GM10847 (cell line): ENCODE data around the gene PKLR.

ENCODE experiments used
- POLR2A ChIP-seq: IDR thresholded peaks from 2 replicates; pipeline ENCODE4 v1.6.1; 2011; ENCODE audit not compliant: insufficient read length; ENCODE audit errors: extremely low read depth

Gene PKLR

DNA sequence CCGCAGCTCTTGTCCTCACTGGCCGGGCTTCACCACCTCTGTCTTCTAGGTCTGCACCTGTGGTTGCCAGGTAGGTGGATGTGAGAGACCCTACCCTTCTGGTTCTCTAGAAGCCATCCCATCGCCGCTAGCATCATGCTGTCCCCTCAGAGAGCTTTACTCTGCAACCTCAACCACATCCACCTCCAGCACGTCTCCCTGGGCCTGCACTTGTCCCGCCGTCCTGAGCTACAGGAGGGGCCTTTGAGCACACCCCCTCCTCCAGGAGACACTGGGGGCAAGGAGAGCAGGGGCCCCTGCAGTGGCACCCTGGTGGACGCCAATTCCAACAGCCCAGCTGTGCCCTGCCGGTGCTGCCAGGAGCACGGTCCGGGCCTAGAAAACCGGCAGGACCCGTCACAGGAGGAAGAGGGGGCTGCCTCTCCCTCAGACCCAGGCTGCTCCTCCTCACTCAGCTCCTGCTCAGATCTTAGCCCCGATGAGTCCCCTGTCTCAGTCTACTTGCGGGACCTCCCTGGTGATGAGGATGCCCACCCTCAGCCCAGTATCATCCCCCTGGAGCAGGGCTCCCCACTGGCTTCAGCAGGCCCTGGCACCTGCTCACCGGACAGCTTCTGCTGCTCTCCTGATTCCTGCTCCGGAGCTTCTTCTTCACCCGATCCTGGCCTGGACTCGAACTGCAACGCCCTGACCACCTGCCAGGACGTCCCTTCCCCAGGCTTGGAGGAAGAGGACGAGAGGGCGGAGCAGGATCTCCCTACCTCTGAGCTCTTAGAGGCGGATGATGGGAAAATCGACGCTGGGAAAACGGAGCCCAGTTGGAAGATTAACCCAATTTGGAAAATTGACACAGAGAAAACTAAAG is 20.6 kb upstream of the PKLR start:
- no peak for TF ChIP-seq POLR2A

DNA sequence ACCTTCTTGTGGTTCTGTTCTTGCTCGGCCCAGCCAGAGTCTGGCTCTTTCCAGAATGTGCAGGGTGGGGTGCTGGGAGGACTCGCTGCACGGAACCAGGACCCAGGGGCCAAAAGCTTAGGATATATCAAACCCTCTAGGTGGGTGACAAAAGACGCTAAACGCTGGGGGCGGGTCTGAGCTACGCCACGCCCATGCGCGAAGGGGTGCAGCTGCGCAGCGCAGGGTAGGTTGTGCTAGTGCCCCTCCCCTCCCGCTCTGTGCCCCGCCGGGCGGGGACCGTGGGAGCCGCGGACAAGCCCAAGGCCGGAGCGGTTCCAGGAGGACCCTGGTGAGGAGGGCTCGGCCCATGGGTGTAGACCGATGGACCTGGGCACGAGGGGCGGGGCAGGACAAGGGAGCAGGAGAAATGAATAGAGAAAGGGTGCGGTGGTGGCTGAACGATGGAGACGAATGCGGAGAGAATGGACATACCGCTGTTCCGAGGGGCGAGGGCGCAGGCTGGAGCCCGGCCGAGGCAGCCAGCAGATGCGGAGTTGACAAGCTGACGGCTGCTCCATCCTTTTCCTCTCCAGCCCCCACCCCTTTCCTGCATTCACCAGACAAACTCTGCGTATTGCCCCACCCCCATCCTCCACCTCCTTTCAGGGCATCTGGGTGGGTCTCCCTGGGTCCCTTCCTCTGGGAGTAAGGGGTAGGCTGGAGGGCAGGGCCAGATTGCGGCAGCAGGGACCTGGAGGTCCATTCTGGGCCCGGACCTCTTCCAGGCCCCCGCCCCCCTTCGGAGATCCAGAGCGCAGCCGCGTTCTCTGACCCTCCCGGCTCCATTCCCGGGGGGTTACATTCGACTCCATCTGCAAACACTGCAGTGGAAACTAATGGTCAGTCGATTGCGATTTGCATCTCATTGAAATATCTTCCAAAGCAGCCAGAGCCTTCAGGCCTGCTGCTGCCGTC is 19.7 kb upstream of the PKLR start, which contains the start of gene RUSC1:
Gene RUSC1 (plus strand): TSS at position 234 of the 957 bp plus-strand sequence. CDS start 880 bp downstream, outside the sequence.
- peak; percentile 31 for TF ChIP-seq POLR2A

DNA sequence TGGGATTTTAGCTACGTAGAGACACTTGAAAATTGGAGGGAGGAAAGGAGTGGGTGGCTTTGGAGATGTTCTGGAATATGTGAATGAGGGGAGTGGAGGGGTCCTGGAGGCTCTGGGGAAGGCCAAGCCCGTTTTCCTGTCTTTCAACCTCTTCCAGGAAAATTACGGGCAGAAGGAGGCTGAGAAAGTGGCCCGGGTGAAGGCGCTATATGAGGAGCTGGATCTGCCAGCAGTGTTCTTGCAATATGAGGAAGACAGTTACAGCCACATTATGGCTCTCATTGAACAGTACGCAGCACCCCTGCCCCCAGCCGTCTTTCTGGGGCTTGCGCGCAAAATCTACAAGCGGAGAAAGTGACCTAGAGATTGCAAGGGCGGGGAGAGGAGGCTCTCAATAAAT is 19.0 kb upstream of the PKLR start:
- TF ChIP-seq POLR2A = no peak

DNA sequence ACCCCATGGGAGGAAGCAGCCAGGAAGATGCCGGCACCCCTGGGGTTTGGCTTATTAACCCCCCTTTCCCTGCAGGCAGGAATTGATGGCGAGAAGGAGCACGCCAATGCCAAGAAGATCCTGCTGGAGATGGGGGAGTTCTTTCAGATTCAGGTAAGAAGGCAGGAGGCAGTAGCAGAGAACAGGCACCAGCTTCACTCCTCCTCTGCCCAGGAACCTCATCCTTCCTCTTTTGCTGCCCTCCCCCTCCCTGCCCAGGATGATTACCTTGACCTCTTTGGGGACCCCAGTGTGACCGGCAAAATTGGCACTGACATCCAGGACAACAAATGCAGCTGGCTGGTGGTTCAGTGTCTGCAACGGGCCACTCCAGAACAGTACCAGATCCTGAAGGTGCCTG is 18.3 kb upstream of the PKLR start:
- TF ChIP-seq POLR2A = no peak

DNA sequence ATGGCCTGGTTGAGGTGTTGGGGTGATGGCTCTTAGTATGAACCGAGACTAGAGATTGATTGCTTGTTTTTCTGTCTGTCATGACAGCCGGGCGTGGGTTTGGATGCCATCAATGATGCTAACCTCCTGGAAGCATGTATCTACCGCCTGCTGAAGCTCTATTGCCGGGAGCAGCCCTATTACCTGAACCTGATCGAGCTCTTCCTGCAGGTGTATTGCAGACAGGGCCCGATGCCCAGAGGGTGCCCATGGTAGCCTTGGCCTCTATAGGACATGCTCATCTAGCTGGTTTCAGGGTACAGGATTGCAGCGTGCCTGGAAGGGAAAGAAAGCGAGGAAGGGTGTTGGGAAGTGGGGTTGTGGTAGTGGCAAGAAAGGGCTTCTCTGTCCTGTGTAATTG is 16.8 kb upstream of the PKLR start:
- TF ChIP-seq POLR2A = no peak

DNA sequence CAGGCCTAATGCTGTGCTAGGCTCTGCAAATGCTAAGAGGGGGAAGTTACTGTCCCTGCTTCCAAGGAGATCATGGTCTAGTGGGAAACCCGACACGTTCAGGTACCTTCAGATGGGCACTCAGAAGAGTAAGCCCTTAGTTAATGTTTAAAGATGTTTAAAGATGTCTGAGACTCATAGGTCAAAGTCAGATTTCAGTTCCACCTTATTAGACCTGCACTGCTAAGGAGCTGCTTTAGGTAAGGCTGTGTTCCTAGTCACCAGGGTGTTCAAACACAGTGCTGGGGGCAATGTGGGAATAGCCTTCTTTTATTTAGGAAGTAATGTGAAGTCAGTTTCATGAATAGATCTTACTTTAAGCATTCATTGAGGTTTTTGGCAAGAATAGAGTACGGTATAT is 15.7 kb upstream of the PKLR start:
- TF ChIP-seq POLR2A = no peak

DNA sequence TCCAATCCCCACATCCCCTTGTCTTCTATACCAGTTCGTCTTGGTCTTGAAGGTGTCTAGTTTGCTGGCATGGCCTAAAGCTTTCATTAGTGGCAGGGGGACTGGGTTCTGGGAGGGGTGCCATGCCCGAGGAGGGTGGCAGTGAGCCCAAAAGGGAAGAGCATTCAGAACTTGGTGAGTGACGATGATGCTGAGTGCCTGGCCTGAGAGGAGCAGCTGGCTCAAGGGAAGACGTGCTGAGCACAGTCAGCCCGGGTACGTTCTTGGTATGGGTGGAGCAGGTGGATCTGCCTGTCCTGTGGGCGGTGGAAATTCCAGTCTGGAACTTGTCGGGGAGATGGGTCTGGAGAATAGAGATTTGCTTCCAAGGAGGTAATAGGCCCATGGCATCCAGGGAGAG is 12.0 kb upstream of the PKLR start:
- no peak for TF ChIP-seq POLR2A

DNA sequence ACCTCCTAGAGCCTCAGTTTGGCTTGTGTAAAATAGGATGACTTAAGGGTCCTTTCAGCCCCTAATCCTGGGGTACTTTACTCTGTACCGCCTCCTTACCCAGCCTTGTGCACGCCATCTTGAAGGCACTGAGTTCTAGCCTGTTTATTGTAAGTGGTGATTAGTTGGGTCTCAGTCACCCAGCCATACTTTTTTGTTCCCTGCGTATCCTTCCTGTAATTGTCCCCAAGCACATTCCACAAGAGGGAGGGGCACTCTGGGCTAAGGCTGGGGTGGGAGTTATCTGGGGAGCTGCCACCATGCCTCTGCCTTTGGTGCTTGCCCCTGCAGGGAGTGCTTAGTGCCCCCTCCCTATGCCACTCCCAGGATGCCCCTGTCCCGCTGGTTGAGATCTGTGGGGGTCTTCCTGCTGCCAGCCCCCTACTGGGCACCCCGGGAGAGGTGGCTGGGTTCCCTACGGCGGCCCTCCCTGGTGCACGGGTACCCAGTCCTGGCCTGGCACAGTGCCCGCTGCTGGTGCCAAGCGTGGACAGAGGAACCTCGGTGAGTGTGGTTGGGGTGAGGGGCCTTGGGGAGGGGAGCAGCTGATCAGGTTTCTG is 8.3 kb upstream of the PKLR start:
- TF ChIP-seq POLR2A = no peak

DNA sequence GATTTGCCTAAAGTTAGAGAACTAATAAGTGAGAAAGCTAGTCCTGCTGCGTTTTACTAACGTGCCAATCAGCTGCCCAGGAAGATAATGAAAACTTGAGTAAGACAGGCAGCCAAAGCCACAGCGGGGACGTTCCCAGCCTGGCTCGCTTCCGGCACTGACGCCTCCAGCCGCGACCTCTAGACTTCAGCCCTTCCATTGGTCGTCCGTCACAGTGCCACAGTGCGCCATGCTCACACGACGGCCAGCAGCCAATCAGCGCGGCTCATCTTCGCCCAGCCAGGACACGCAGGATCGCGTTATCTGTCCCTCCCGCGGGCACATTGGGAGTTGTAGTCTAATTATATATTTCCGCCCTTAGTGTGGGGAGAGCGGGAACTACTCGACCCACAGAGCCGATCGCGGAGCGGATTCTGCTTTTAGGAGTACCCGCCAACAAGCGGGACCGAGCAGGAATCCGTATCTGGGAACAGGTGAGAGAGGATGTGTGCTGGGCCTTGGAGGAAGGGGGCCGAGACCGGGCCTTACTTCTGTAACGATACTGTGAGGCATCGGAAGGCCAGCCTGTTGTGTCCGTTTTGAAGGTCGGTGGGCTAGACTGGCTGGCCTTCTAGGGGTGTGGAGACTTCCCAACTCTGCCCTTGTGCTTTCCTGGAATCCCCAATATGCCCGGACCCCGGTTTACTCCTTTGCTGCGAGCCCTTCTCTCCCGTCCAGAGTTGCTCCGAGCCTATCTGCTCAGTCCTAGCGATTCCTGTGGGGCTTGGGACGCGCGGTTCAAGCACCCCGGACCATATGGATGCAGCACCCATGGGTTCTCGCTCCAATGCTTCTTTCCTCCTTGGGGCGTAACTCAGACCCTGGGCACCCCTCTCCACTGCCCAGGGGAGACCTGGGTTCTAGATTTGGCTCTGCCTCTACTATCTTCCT is 7.5 kb upstream of the PKLR start, which contains the start of gene FDPS:
Gene FDPS (plus strand): TSS at position 374 of the 930 bp plus-strand sequence. CDS start 924 bp downstream, outside the sequence.
- TF ChIP-seq POLR2A = peak; percentile 86

DNA sequence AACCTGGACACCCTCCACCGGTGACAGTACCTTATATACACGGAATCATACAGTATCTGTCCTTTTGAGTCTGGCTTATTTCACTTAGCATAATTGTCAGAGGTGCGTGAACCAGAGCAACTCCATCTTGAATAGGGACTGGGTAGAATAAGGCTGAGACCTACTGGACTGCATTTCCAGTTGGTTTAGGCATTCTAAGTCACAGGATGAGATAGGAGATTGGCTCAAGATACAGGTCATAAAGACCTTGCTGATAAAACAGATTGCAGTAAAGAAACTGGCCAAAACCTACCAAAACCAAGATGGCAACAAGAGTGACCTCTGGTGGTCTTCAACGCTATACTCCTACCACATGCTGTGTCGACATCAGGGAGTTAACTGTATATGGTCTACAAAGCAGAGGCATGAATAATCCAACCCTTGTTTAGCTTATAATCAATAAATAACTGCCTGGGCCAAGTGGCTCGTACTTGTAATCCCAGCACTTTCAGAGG is 6.1 kb upstream of the PKLR start:
- no peak for TF ChIP-seq POLR2A

DNA sequence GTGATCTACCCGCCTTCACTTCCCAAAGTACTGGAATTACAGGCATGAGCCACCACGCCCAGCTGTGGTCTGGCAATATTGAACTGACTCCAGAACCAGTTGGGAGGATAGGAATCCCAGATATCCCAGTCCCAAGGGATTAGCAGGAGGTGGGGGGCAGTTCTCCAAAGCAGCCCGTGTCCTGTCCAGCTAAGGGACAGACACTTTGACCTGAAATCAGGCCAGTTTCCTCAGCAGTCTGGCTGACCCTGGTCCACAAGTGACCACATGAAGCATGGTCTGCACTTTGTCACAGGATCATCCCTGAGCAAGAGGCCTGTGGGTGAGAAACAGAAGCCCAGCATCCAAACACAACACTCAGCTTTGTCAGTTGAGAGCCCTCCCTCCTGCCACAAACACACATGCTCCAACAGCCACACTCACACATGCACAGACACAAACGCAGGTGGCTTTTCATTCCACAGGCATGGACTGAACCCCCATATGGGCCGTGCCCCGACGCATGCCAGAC is 4.7 kb upstream of the PKLR start:
- TF ChIP-seq POLR2A = no peak

DNA sequence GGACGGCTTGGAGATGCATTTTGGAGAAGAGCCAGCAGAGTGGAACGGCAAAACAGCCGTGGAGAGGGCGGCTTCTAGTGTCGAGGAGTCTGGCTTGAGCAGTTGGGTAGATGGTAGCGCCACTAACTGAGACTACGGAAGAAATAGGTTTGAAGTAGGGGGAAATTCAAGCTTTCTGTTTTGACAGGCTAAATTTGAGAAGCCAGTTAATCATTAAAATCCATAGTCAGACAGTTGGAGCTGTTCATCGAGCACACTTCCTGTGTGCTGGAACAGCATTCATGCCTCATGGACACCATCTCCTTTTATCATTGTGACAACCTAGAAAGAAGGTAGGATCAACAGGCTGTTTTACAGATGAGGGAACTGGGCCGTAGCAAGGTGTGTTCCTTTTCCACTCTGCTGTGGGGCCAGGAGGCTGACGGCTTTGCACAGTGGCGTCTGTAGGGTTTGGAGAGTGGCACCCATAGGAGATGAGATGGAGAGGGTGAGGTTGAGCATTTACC is 3.4 kb upstream of the PKLR start:
- TF ChIP-seq POLR2A = no peak

DNA sequence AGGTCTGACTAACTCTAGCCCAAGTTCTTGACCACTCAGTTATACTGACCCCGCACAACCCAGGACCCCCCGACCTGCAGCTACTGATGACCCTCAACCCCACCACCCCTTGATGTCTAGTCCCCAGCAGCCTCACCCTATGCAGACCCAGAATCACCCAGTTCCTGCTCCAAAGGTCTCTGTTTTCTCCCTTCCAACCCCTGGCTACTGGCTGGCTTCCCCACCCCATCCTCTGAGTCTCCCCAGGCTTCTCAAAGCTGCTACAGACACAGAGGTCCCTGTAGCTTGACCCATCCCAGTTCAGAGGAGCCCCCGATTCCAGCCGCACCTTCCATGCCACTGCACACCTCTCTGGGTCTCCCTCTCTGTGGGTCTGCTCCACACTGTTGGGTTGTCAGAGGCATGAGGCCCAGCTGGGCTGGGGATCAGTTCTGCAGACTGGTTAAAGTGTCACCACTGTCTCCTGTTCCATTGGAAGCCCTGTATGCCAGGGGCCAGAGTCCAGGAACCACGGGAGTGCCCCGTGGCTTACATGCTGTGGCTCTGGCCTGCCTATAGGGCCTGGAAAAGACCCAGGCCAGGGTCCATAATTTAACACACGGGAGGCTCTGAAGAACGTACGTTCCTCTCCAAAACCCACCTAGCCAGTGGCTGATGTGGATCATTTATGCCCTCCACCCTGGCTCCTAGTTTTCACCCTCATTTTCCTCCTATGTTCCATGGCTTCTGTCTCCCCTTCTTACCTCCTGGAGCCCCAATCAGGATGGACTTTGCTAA is 497 bp downstream of the PKLR start:
- no peak for TF ChIP-seq POLR2A
